Memory B cell (primary cell): ENCODE data around the gene FBXO47.

Experiments used
- ATAC-seq: fragments of 150-1000 bp; cut with Tn5 transposase; 2 replicates; pipeline ENCODE4 v1.10.0; 2021; ENCODE audit warnings: low read depth, mild to moderate bottlenecking, moderate library complexity
- DNase-seq, 2 donors: peaks; one replicate each; pipeline ENCODE4 v3.0.0; 2022; ENCODE audit warnings: low spot score in 2 of 2
- H3K27ac Mint-ChIP-seq: one replicate; pipeline ENCODE4 v1.8.0; 2022; ENCODE audit warnings: mild to moderate bottlenecking, moderate library complexity, mixed read lengths
- H3K27me3 Mint-ChIP-seq: one replicate; pipeline ENCODE4 v1.8.0; 2022; ENCODE audit warnings: mixed read lengths
- H3K36me3 Mint-ChIP-seq: one replicate; pipeline ENCODE4 v1.8.0; 2022; ENCODE audit warnings: mild to moderate bottlenecking, mixed read lengths
- H3K4me1 Mint-ChIP-seq: one replicate; pipeline ENCODE4 v1.8.0; 2022; ENCODE audit warnings: mixed read lengths
- H3K4me3 Mint-ChIP-seq: one replicate; pipeline ENCODE4 v1.8.0; 2022; ENCODE audit warnings: mild to moderate bottlenecking, moderate library complexity, mixed read lengths
- H3K9me3 Mint-ChIP-seq: one replicate; pipeline ENCODE4 v1.8.0; 2022; ENCODE audit warnings: mixed read lengths

Gene FBXO47

GRCh38 chr17:38967290-38967738 is at the start of gene FBXO47:
Gene FBXO47 (minus strand): TSS chr17:38967403. CDS start chr17:38963025, 4,378 bp downstream.
- Mint-ChIP-seq H3K9me3 (no peaks in the 10 kb centered on the region), H3K4me3 (peak within 1 kb of the TSS; percentile 74), H3K27ac (peak within 1 kb of the TSS; percentile 23), H3K36me3 (no peaks in the 10 kb centered on the region), H3K4me1 (peaks cover 2% of the 10 kb centered on the region), H3K27me3 (no peaks in the 10 kb centered on the region)
- peak; percentile 98 for ATAC-seq
- DNase-seq = peak; percentile 56 to 61

GRCh38 chr17:39016193-39017153 is 49.3 kb upstream of the FBXO47 start:
- Mint-ChIP-seq H3K36me3 (no peaks in the 10 kb centered on the region), H3K4me3 (no peak overlapping the region), H3K27me3 (no peaks in the 10 kb centered on the region), H3K4me1 (peaks cover 10% of the 10 kb centered on the region), H3K9me3 (no peaks in the 10 kb centered on the region), H3K27ac (no peak overlapping the region)
- DNase-seq = no peak
- ATAC-seq = no peak

DNA sequence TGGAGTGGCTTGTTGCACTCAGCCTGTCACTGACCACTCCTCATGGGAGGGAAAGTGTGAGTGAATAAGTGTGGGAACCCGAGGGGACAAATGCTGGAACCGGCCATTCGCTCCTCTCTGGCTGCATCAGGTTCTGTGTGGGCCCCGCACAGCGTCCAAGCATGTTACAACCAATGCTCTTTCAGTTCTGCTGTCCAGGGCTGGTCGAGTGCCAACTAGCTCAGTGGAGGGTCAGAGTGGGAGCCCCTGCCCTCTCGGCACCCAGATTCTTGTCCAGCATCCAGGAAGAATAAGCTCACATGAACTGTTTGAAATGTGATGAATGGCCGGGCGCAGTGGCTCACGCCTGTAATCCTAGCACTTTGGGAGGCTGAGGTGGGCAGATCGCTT is 48.3 kb upstream of the FBXO47 start:
- ATAC-seq = no peak
- Mint-ChIP-seq H3K4me1 (peaks cover 10% of the 10 kb centered on the region), H3K27me3 (no peaks in the 10 kb centered on the region), H3K4me3 (no peak overlapping the region), H3K9me3 (no peaks in the 10 kb centered on the region), H3K27ac (no peak overlapping the region), H3K36me3 (no peaks in the 10 kb centered on the region)
- no peak for DNase-seq

- no peak overlapping the region for H3K4me3 Mint-ChIP-seq
- no peak for ATAC-seq
- no peaks in the 10 kb centered on the region for H3K9me3 Mint-ChIP-seq
- no peak for DNase-seq
- no peaks in the 10 kb centered on the region for H3K36me3 Mint-ChIP-seq
- no peak overlapping the region for H3K27ac Mint-ChIP-seq
- H3K4me1 Mint-ChIP-seq = peaks cover 10% of the 10 kb centered on the region
- H3K27me3 Mint-ChIP-seq = no peaks in the 10 kb centered on the region
Measured at GRCh38 chr17:39014795-39015545, 47.8 kb upstream of the FBXO47 start.

DNA sequence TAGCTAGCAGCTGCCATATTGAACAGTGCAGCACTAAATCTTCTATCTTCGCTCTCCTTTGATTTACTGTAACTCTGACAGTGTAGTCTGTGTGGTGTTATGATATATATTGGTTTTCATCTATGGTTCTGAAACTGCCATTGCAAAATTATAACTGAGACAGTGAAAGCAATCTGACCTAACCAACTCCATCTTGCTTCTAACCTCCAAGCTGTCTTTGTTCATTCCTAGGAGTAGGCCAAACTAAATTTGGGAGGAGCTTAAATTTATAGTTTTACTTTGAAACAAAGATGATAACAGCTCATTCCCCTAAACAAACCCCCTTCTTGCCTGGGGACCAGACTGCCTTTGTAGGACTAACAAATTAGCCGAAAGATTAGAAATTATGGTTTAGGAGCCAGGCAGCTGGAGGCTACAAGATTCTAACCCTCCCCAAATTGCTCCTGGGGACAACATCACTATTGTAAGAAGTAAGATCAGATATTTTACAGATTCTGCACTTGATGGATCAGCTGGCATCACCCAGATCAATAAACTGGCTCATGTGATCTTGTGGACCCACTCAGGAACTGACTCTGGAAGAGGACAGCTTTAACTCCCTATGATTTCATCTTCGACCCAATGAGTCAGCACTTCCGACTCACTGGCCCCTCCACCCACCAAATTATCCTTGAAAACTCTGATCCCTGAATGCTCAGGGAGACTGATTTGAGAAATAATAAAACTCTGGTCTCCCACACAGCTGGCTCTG is 47.0 kb upstream of the FBXO47 start:
- Mint-ChIP-seq H3K9me3 (no peaks in the 10 kb centered on the region), H3K4me3 (no peak overlapping the region), H3K27ac (no peak overlapping the region), H3K36me3 (no peaks in the 10 kb centered on the region), H3K4me1 (peaks cover 10% of the 10 kb centered on the region), H3K27me3 (no peaks in the 10 kb centered on the region)
- DNase-seq = no peak
- no peak for ATAC-seq

DNA sequence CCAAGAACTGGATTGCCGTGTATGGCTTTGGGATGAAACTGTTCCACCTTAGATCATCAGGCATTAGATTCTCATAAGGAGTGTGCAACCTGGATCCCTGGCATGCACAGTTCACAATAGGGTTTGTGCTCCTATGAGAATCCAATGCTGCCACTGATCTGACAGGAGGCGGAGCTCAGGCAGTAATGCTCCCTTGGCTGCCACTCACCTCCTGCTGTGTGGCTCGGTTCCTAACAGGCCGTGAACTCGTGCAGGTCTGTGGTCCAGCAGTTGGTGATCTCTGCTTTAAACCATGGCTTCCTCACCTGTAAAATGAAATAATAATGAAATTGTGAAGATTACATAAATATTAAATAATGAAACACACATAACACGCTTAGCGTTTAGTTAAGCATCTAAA is 45.5 kb upstream of the FBXO47 start:
- H3K9me3 Mint-ChIP-seq = no peaks in the 10 kb centered on the region
- DNase-seq (no peak), ATAC-seq (no peak)
- H3K4me1 Mint-ChIP-seq = no peaks in the 10 kb centered on the region
- H3K27ac Mint-ChIP-seq = no peak overlapping the region
- no peak overlapping the region for H3K4me3 Mint-ChIP-seq
- H3K27me3 Mint-ChIP-seq = peaks cover 4% of the 10 kb centered on the region
- no peaks in the 10 kb centered on the region for H3K36me3 Mint-ChIP-seq

- Mint-ChIP-seq H3K36me3 (no peaks in the 10 kb centered on the region), H3K4me3 (no peak overlapping the region), H3K27ac (no peak overlapping the region), H3K4me1 (no peaks in the 10 kb centered on the region), H3K9me3 (no peaks in the 10 kb centered on the region), H3K27me3 (peaks cover 4% of the 10 kb centered on the region)
- DNase-seq (no peak), ATAC-seq (no peak)
Measured at GRCh38 chr17:39011907-39012468, 44.8 kb upstream of the FBXO47 start.

GRCh38 chr17:39009581-39010001 is 42.4 kb upstream of the FBXO47 start:
- no peak for ATAC-seq
- H3K4me1 Mint-ChIP-seq = no peaks in the 10 kb centered on the region
- no peaks in the 10 kb centered on the region for H3K36me3 Mint-ChIP-seq
- DNase-seq = no peak
- peaks cover 10% of the 10 kb centered on the region for H3K27me3 Mint-ChIP-seq
- no peak overlapping the region for H3K27ac Mint-ChIP-seq
- H3K9me3 Mint-ChIP-seq = no peaks in the 10 kb centered on the region
- H3K4me3 Mint-ChIP-seq = no peak overlapping the region

GRCh38 chr17:39008633-39009032 is 41.4 kb upstream of the FBXO47 start:
- Mint-ChIP-seq H3K9me3 (no peaks in the 10 kb centered on the region), H3K4me3 (no peak overlapping the region), H3K36me3 (no peaks in the 10 kb centered on the region), H3K27me3 (peaks cover 14% of the 10 kb centered on the region), H3K4me1 (no peaks in the 10 kb centered on the region), H3K27ac (no peak overlapping the region)
- DNase-seq (no peak), ATAC-seq (no peak)

GRCh38 chr17:39002991-39003715 is 36.0 kb upstream of the FBXO47 start:
- H3K4me3 Mint-ChIP-seq = no peak overlapping the region
- DNase-seq = no peak
- peaks cover 3% of the 10 kb centered on the region for H3K36me3 Mint-ChIP-seq
- H3K27ac Mint-ChIP-seq = no peak overlapping the region
- no peaks in the 10 kb centered on the region for H3K9me3 Mint-ChIP-seq
- peaks cover 2% of the 10 kb centered on the region for H3K4me1 Mint-ChIP-seq
- ATAC-seq = no peak
- peaks cover 25% of the 10 kb centered on the region for H3K27me3 Mint-ChIP-seq

DNA sequence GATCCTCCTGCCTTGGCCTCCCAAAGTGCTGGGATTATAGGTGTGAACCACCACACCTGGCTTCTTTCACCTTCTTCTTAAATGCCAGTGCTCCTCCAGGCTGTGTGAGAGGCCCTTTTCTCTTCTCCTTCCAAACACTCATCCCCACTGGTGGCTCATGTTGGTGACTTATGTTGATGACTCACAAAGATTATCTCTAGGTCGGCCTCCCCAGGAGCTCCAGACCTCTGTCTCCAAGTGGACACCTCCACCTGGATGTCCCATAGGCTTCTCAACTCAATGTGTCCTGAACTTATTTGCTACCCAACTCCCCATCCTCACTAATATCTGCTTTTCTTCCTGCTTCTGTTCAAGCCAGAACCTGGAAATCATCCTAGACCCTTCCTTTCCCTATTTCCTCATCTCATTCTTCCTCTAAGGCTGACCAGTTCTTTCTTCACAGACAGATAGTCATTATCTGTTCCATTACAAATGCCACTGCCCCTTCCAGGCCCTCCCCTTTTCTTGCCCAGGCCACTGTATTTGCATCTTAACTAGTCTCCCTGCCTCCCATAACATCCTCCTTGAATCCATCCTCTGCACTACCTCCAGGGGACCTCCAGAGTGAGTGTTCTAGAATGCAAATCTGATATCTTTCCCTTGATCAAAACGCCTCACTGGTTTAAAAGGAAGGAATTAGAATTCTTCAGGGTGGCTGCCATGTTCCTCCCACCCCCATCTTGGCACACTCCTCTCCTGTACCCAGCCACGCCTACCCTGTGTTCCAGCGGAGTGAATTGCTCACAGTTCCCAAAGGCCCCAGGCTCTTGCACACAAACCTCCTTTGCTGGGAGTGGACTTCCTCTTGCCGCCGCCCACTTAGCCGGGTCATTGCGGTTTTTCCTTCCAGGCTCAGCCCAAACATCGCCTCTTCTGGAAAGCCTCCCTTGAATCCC is 34.8 kb upstream of the FBXO47 start:
- Mint-ChIP-seq H3K4me1 (peaks cover 2% of the 10 kb centered on the region), H3K9me3 (peaks cover 5% of the 10 kb centered on the region), H3K27ac (no peak overlapping the region), H3K4me3 (no peak overlapping the region), H3K36me3 (peaks cover 8% of the 10 kb centered on the region), H3K27me3 (peaks cover 25% of the 10 kb centered on the region)
- DNase-seq (no peak), ATAC-seq (no peak)

- no peak for DNase-seq
- H3K36me3 Mint-ChIP-seq = peaks cover 12% of the 10 kb centered on the region
- no peak overlapping the region for H3K4me3 Mint-ChIP-seq
- H3K4me1 Mint-ChIP-seq = peaks cover 2% of the 10 kb centered on the region
- no peak overlapping the region for H3K27ac Mint-ChIP-seq
- H3K9me3 Mint-ChIP-seq = peaks cover 16% of the 10 kb centered on the region
- peaks cover 24% of the 10 kb centered on the region for H3K27me3 Mint-ChIP-seq
- ATAC-seq = no peak
Measured at GRCh38 chr17:39000021-39000601, 32.9 kb upstream of the FBXO47 start.
